H1 (cell line): Measurements from ENCODE around the gene ATP6V1B1. TPM values are rescaled to one million over a fixed set of nuclear protein-coding genes. Genes with fewer than 3 reads are reported as not detected.
A peak's percentile ranks its signal among the peaks of the same experiment; 100 is the strongest.

Experiments used
- CTCF ChIA-PET: fragments of 300-600 bp; sonication (Branson Sonifier 250); formaldehyde crosslinking; loops from one replicate; lab custom pipeline; 2021; ENCODE audit not compliant: partially characterized antibody; lab: Charles Lee
- POLR2A ChIA-PET: fragments of 300-600 bp; sonication (Branson Sonifier 250); formaldehyde crosslinking; loops from one replicate; lab custom pipeline; 2021; ENCODE audit warnings: inconsistent platforms; ENCODE audit not compliant: partially characterized antibody; lab: Charles Lee
- DNase-seq, 2 experiments: peaks; one replicate each; pipeline versions ENCODE4 v3.0.0 to v3.0.0-alpha.2; 2010 to 2022; ENCODE audit warnings: low spot score in 2 of 2, low read depth in 1 of 2, mixed read lengths in 1 of 2
- FAIRE-seq: peaks from 2 replicates; lab custom pipeline; 2011; peaks lifted over from hg19 to GRCh38; lab: Jason Lieb, UNC
- H2AFZ ChIP-seq: 2 replicates; pipeline ENCODE4 v1.8.1; 2012; ENCODE audit warnings: low read length, inconsistent platforms
- H2AK5ac ChIP-seq: 2 replicates; pipeline ENCODE4 v1.6.1; 2013; ENCODE audit warnings: low read depth, low read length
- H2BK120ac ChIP-seq: replicated peaks from 2 replicates; pipeline ENCODE3; 2013; ENCODE audit warnings: low read depth, low read length, inconsistent platforms
- H2BK12ac ChIP-seq: 2 replicates; pipeline ENCODE4 v1.6.1; 2013; ENCODE audit warnings: low read depth, low read length
- H2BK15ac ChIP-seq: 2 replicates; pipeline ENCODE4 v1.6.1; 2013; ENCODE audit warnings: low read length
- H2BK20ac ChIP-seq: 2 replicates; pipeline ENCODE4 v1.6.1; 2013; ENCODE audit warnings: low read length
- H2BK5ac ChIP-seq: 2 replicates; pipeline ENCODE4 v1.6.1; 2013; ENCODE audit warnings: low read depth, low read length
- H3K14ac ChIP-seq: 2 replicates; pipeline ENCODE4 v1.6.1; 2013; ENCODE audit warnings: inconsistent platforms; ENCODE audit not compliant: insufficient read length
- H3K18ac ChIP-seq: 2 replicates; pipeline ENCODE4 v1.6.1; 2013; ENCODE audit warnings: low read length; ENCODE audit errors: extremely low read depth
- H3K23ac ChIP-seq: 2 replicates; pipeline ENCODE4 v1.6.1; 2013; ENCODE audit warnings: inconsistent platforms; ENCODE audit not compliant: insufficient read length
- H3K23me2 ChIP-seq: 2 replicates; pipeline ENCODE4 v1.6.1; 2013; ENCODE audit warnings: low read depth, low read length
- H3K27ac ChIP-seq: 2 replicates; pipeline ENCODE4 v1.6.1; 2011; ENCODE audit warnings: low read depth, low read length, inconsistent platforms
- H3K27me3 ChIP-seq, 4 experiments: replicated peaks in 1 of 4; 1 replicate in 1 of 4; 2 replicates in 3 of 4; pipeline versions ENCODE4 v1.6.1 to v1.8.1; 2011 to 2013; ENCODE audit warnings: low read length in 3 of 4, mild to moderate bottlenecking in 3 of 4, inconsistent platforms in 2 of 4, mixed read lengths in 2 of 4, moderate library complexity in 1 of 4; ENCODE audit not compliant: control insufficient read depth in 3 of 4, insufficient read depth in 3 of 4; ENCODE audit errors: extremely low read depth in 1 of 4
- H3K36me3 ChIP-seq, 4 experiments: 2 replicates each; pipeline versions ENCODE4 v1.6.1 to v1.8.1; 2011 to 2013; ENCODE audit warnings: mild to moderate bottlenecking in 4 of 4, low read length in 3 of 4, moderate library complexity in 2 of 4, control low read depth in 1 of 4, inconsistent platforms in 1 of 4; ENCODE audit not compliant: insufficient read depth in 4 of 4, control insufficient read depth in 2 of 4
- H3K4ac ChIP-seq: replicated peaks from 2 replicates; pipeline ENCODE3; 2013; ENCODE audit warnings: low read length, low read depth, mixed read lengths, inconsistent platforms; ENCODE audit not compliant: insufficient read length
- H3K4me1 ChIP-seq, 4 experiments: replicated peaks in 1 of 4; 1 replicate in 1 of 4; 2 replicates in 3 of 4; pipeline versions ENCODE4 v1.6.1 to v1.8.1; 2011 to 2013; ENCODE audit warnings: low read length in 3 of 4, inconsistent platforms in 2 of 4, mixed read lengths in 1 of 4; ENCODE audit not compliant: insufficient read depth in 4 of 4, control insufficient read depth in 3 of 4
- H3K4me2 ChIP-seq, 2 experiments: 2 replicates each; pipeline versions ENCODE4 v1.6.1 to v1.8.1; 2011 to 2013; ENCODE audit warnings: low read depth in 2 of 2, low read length in 2 of 2, control low read depth in 1 of 2, inconsistent platforms in 1 of 2, mild to moderate bottlenecking in 1 of 2; ENCODE audit not compliant: insufficient read depth in 1 of 2
- H3K4me3 ChIP-seq, 4 experiments: fragments of 200-600, 300-600 bp in 1 of 4; sonication (generic), shearing (Covaris generic), sonication (Bioruptor Twin) in 1 of 4; 2 replicates each; pipeline versions ENCODE4 v1.5.1 to v1.8.1; 2011 to 2016; ENCODE audit warnings: low read length in 4 of 4, low read depth in 3 of 4, control low read depth in 2 of 4, inconsistent platforms in 2 of 4, mild to moderate bottlenecking in 2 of 4, mixed read lengths in 1 of 4, moderate library complexity in 1 of 4; ENCODE audit not compliant: insufficient read depth in 2 of 4; ENCODE audit errors: extremely low read depth in 1 of 4
- H3K56ac ChIP-seq: replicated peaks from 2 replicates; pipeline ENCODE3; 2013; ENCODE audit warnings: low read depth, mild to moderate bottlenecking, mixed read lengths, low read length, inconsistent platforms; ENCODE audit not compliant: insufficient read length
- H3K79me1 ChIP-seq: 2 replicates; pipeline ENCODE4 v1.6.1; 2013; ENCODE audit warnings: low read depth, low read length, control low read depth
- H3K79me2 ChIP-seq, 2 experiments: 2 replicates each; pipeline versions ENCODE4 v1.6.1 to v1.8.1; 2012 to 2013; ENCODE audit warnings: low read length in 2 of 2, mild to moderate bottlenecking in 2 of 2, inconsistent platforms in 1 of 2; ENCODE audit not compliant: insufficient read depth in 2 of 2, control insufficient read depth in 1 of 2
- H3K9ac ChIP-seq, 4 experiments: replicated peaks in 1 of 4; 1 replicate in 1 of 4; 2 replicates in 3 of 4; pipeline versions ENCODE4 v1.6.1 to v1.8.1; 2011 to 2013; ENCODE audit warnings: low read depth in 3 of 4, low read length in 3 of 4, control low read depth in 2 of 4, mild to moderate bottlenecking in 2 of 4, moderate library complexity in 2 of 4, inconsistent platforms in 1 of 4; ENCODE audit errors: extremely low read depth in 1 of 4
- H3K9me3 ChIP-seq, 2 experiments: 2 replicates each; pipeline versions ENCODE4 v1.6.1 to v1.8.1; 2012 to 2013; ENCODE audit warnings: mild to moderate bottlenecking in 2 of 2, moderate library complexity in 2 of 2, control low read depth in 1 of 2, inconsistent platforms in 1 of 2, low read depth in 1 of 2, low read length in 1 of 2, mixed read lengths in 1 of 2; ENCODE audit not compliant: insufficient read depth in 2 of 2
- H4K20me1 ChIP-seq, 2 experiments: replicated peaks in 1 of 2; 2 replicates each; pipeline versions ENCODE3 to v1.8.1; 2011 to 2013; ENCODE audit warnings: inconsistent platforms in 2 of 2, low read length in 2 of 2, mild to moderate bottlenecking in 1 of 2; ENCODE audit not compliant: insufficient read depth in 2 of 2, control insufficient read depth in 1 of 2
- H4K5ac ChIP-seq: 2 replicates; pipeline ENCODE4 v1.6.1; 2013; ENCODE audit warnings: low read length, low read depth, mixed read lengths, inconsistent platforms; ENCODE audit not compliant: insufficient read length
- H4K8ac ChIP-seq: 2 replicates; pipeline ENCODE4 v1.8.0; 2013; ENCODE audit warnings: mild to moderate bottlenecking, moderate library complexity, low read length, inconsistent platforms; ENCODE audit not compliant: insufficient read depth; ENCODE audit errors: extremely low read depth
- H4K91ac ChIP-seq: replicated peaks from 2 replicates; pipeline ENCODE3; 2013; ENCODE audit warnings: low read length, mixed read lengths, inconsistent platforms; ENCODE audit not compliant: insufficient read length
- KDM1A ChIP-seq: fragments of 200-600, 300-600 bp; sonication (generic); IDR thresholded peaks from 2 replicates; pipeline ENCODE4 v1.7.1; 2016; ENCODE audit warnings: mild to moderate bottlenecking, low read length, borderline replicate concordance
- NRF1 ChIP-seq: IDR thresholded peaks from 2 replicates; pipeline ENCODE4 v1.6.1; 2011; ENCODE audit warnings: mild to moderate bottlenecking, low read depth, low read length, improper control_type of control experiment
- RNF2 ChIP-seq: fragments of 200-900, 300-1000 bp; sonication (generic); IDR thresholded peaks from 2 replicates; pipeline ENCODE4 v1.7.1; 2016; ENCODE audit warnings: borderline replicate concordance, low read depth, mild to moderate bottlenecking, antibody characterized with exemption, low read length; ENCODE audit not compliant: poor library complexity, severe bottlenecking; ENCODE audit errors: missing control alignments
- TCF12 ChIP-seq: IDR thresholded peaks from 2 replicates; pipeline ENCODE4 v1.6.1; 2011; ENCODE audit warnings: low read depth, mild to moderate bottlenecking, low read length
- WGBS, 2 experiments: shearing (Covaris generic) in 1 of 2; methylation state at CpG; one replicate each; pipeline versions ENCODE4 v1.1.6 to v1.1.7; 2013 to 2015; ENCODE audit warnings: low lambda C conversion rate in 2 of 2, mixed read lengths in 2 of 2, inconsistent platforms in 1 of 2, low coverage in 1 of 2, missing lambda C conversion rate in 1 of 2; ENCODE audit not compliant: insufficient replicate concordance in 2 of 2, insufficient coverage in 1 of 2, insufficient read length in 1 of 2; ENCODE audit errors: extremely low coverage in 1 of 2, missing lambda C conversion rate in 1 of 2; 5-methylcytosine and 5-hydroxymethylcytosine counted together
- polyA plus RNA-seq, 7 experiments: library from polyadenylated mRNA; depleted of rRNA in 3 of 7; stranded (reverse) in 5 of 7; unstranded in 2 of 7; fragments of >200 nt in 5 of 7; fragments of 200-250 nt in 2 of 7; gene quantifications; 1 replicate in 5 of 7; 2 replicates in 1 of 7; 4 replicates in 1 of 7; pipeline versions ENCODE4 v1.2.1 to v1.2.3, GENCODE V29; 2011 to 2013; ENCODE audit warnings: missing spikeins in 2 of 7, mixed read lengths in 2 of 7
- total RNA-seq: library from RNA; stranded (reverse); fragmentation: NEBNext Ultra II Directional; extraction: Animal tissue kit (Norgen Biotek cat#: 25700); gene quantifications from 2 replicates; pipeline ENCODE4 v1.2.1, GENCODE V29; 2021

ATP6V1B1 gene
- total and polyA plus RNA-seq, 2 of the 8 experiments (the other 6 are each of a cell fraction or from before 2014, with no cell fraction given): not detected

- Histone ChIP-seq H3K4me1 (peaks cover 0 to 24% (median 18%) of the 10 kb centered on the region in 4 experiments; a peak in 6 of 7 replicates), H4K91ac (no peak overlapping the region), H3K27ac (no peak overlapping the region), H2BK120ac (no peak overlapping the region), H4K20me1 (peaks cover 8 to 41% of the 10 kb centered on the region in 2 experiments), H2BK20ac (no peak overlapping the region), H2AK5ac (no peak overlapping the region), H3K79me2 (no peaks in the 10 kb centered on the region), H3K23me2 (peaks cover 10% of the 10 kb centered on the region), H3K4me2 (peak overlapping the region; percentile 20 to 21; a peak in 1 of 4 replicates), H3K79me1 (no peaks in the 10 kb centered on the region), H4K5ac (no peak overlapping the region), H3K23ac (no peak overlapping the region), H2BK5ac (no peak overlapping the region), H3K4ac (no peak overlapping the region), H3K36me3 (no peaks in the 10 kb centered on the region), H2BK12ac (no peak overlapping the region), H2BK15ac (0 out of 2 replicates have a peak overlapping the region, but pooled peaks have one; percentile 46), H3K9ac (no peak overlapping the region), H3K56ac (no peak overlapping the region), H4K8ac (no peak overlapping the region)
- DNase-seq: no peak
- ChIA-PET CTCF (interaction anchor here (0.7 to 7.3 kb wide), 9 partner anchors 9 to 64 kb away, joined by 3 to 79 read pairs (median 4); no protein-coding TSS in a partner anchor), POLR2A (interaction anchor here (0.9 to 1.1 kb wide), 2 partner anchors 9 to 17 kb away, joined by 3 to 4 read pairs; no protein-coding TSS in a partner anchor)
- no peak for FAIRE-seq
- TF ChIP-seq RNF2: peak; percentile 90
- no peak for TF ChIP-seq TCF12
- no peak for TF ChIP-seq NRF1
- TF ChIP-seq KDM1A: no peak
- TF ChIP-seq, all 59 proteins: peak for 1
- no peak overlapping the region for H3K18ac ChIP-seq
- H3K4me3 ChIP-seq: peak overlapping the region in 1 of 4 experiments; percentile 20; a peak in 1 of 8 replicates
- peaks cover 98 to 99% (median 99%) of the 10 kb centered on the region in 4 experiments for H3K27me3 ChIP-seq
- 13% methylated on average over 21 of the region's 25 CpGs; no CpG with 5 or more reads in 1 of the 2 experiments for WGBS, 2 experiments
- no peak overlapping the region for H3K14ac ChIP-seq
- no peaks in the 10 kb centered on the region for H3K9me3 ChIP-seq
- H2AFZ ChIP-seq: no peak overlapping the region
Measured at GRCh38 chr2:70895998-70896764, 39.5 kb upstream of the ATP6V1B1 start.
